A673 (cell line): ENCODE measurements around the gene RAD9B. TPM values are rescaled to one million over a fixed set of nuclear protein-coding genes. Genes with fewer than 3 reads are reported as not detected.

Experiments
- BruUV-seq: library from RNA; stranded (reverse); fragments of 400-500 nt; replicated peaks from 2 replicates; lab custom pipeline; 2021; lab: Mats Ljungman, UMichigan
- CTCF ChIA-PET: fragments of 300-600 bp; sonication (Branson Sonifier 250); formaldehyde crosslinking; loops from one replicate; lab custom pipeline; 2022; ENCODE audit warnings: antibody characterized with exemption; lab: Charles Lee
- POLR2A ChIA-PET: fragments of 300-600 bp; sonication (Branson Sonifier 250); formaldehyde crosslinking; loops from one replicate; lab custom pipeline; 2022; ENCODE audit warnings: antibody characterized with exemption; ENCODE audit not compliant: low non-redundant PET; lab: Charles Lee
- DNase-seq: peaks from one replicate; pipeline ENCODE4 v3.0.0-alpha.2; 2015; ENCODE audit warnings: low spot score
- H3K27ac ChIP-seq: fragments of 200-600 bp; sonication (generic); 2 replicates; pipeline ENCODE4 v1.5.1; 2016; ENCODE audit warnings: mixed run types, low read depth, mild to moderate bottlenecking, mixed read lengths, antibody characterized with exemption, low read length; ENCODE audit not compliant: poor library complexity, severe bottlenecking
- H3K27me3 ChIP-seq: fragments of 200-600 bp; sonication (generic); replicated peaks from 2 replicates; pipeline ENCODE4 v1.6.1; 2017; ENCODE audit warnings: mixed run types, low read depth, mild to moderate bottlenecking, mixed read lengths, antibody characterized with exemption, low read length; ENCODE audit not compliant: insufficient read depth, poor library complexity
- H3K36me3 ChIP-seq: fragments of 200-600 bp; sonication (generic); 2 replicates; pipeline ENCODE4 v1.6.1; 2016; ENCODE audit warnings: mixed run types, mild to moderate bottlenecking, mixed read lengths, antibody characterized with exemption, low read length; ENCODE audit not compliant: insufficient read depth, poor library complexity, severe bottlenecking
- H3K4me1 ChIP-seq: fragments of 200-600 bp; sonication (generic); 2 replicates; pipeline ENCODE4 v1.6.1; 2017; ENCODE audit warnings: mixed run types, mild to moderate bottlenecking, mixed read lengths, antibody characterized with exemption, low read length; ENCODE audit not compliant: insufficient read depth, poor library complexity, severe bottlenecking
- H3K4me3 ChIP-seq: fragments of 200-600 bp; sonication (generic); 2 replicates; pipeline ENCODE4 v1.5.1; 2016; ENCODE audit warnings: low read depth, mixed run types, mild to moderate bottlenecking, mixed read lengths, low read length; ENCODE audit not compliant: poor library complexity, severe bottlenecking
- H3K9me3 ChIP-seq: fragments of 200-600 bp; sonication (generic); 2 replicates; pipeline ENCODE4 v1.6.1; 2016; ENCODE audit warnings: mixed run types, low read depth, mild to moderate bottlenecking, mixed read lengths, antibody characterized with exemption, low read length; ENCODE audit not compliant: poor library complexity, severe bottlenecking
- CTCF ChIP-seq: fragments of 300-800, 200-600 bp; sonication (generic); conservative IDR thresholded peaks from 2 replicates; pipeline ENCODE4 v1.5.1; 2017; ENCODE audit warnings: low read depth, mild to moderate bottlenecking, antibody characterized with exemption, low read length, moderate library complexity, mixed read lengths
- EZH2 ChIP-seq: fragments of 200-600 bp; sonication (generic); IDR thresholded peaks from 2 replicates; pipeline ENCODE4 v1.6.1; 2017; ENCODE audit warnings: borderline replicate concordance, low read depth, mild to moderate bottlenecking, mixed read lengths, antibody characterized with exemption, low read length; ENCODE audit not compliant: poor library complexity, severe bottlenecking
- intact Hi-C: fragments of 100-400 bp; cut with micrococcal nuclease; formaldehyde crosslinking; loops from one replicate; pipeline ENCODE4 v1.10.0; 2022; ENCODE audit not compliant: unreplicated experiment
- total RNA-seq: library from RNA; stranded (reverse); gene quantifications from 2 replicates; pipeline ENCODE4 v1.2.3, GENCODE V29; 2021

RAD9B gene
- total RNA-seq, 1 experiment from 2014 or later = 0.28 TPM

GRCh38 chr12:110501399-110501751, 756 bp upstream of the RAD9B start:
- Histone ChIP-seq H3K4me3 (peak overlapping the region; percentile 89), H3K9me3 (no peaks in the 10 kb centered on the region), H3K36me3 (peaks cover 4% of the 10 kb centered on the region), H3K27ac (peak overlapping the region; percentile 78), H3K4me1 (peaks cover 14% of the 10 kb centered on the region), H3K27me3 (no peaks in the 10 kb centered on the region)
- intact Hi-C loops = no loop called here
- peak; percentile 51 for DNase-seq
- POLR2A ChIA-PET = no interaction called here
- CTCF ChIA-PET = no interaction called here
- no peak for TF ChIP-seq CTCF
- TSS peak; percentile 44 for BruUV-seq

- ChIA-PET CTCF (no interaction called here), POLR2A (no interaction called here)
- H3K36me3 ChIP-seq = no peaks in the 10 kb centered on the region
- intact Hi-C loops = no loop called here
- H3K27me3 ChIP-seq = no peaks in the 10 kb centered on the region
- H3K9me3 ChIP-seq = no peaks in the 10 kb centered on the region
- TF ChIP-seq CTCF (no peak), EZH2 (no peak)
- H3K4me3 ChIP-seq = no peak overlapping the region
- no peak for DNase-seq
- no TSS peak for BruUV-seq
- H3K4me1 ChIP-seq = peaks cover 14% of the 10 kb centered on the region
- H3K27ac ChIP-seq = no peak overlapping the region
Observed at GRCh38 chr12:110503432-110503831, 1.3 kb downstream of the RAD9B start.

- intact Hi-C loops = no loop called here
- CTCF ChIA-PET = no interaction called here
- no peak overlapping the region for H3K27ac ChIP-seq
- DNase-seq = no peak
- no peaks in the 10 kb centered on the region for H3K36me3 ChIP-seq
- H3K4me1 ChIP-seq = peaks cover 4% of the 10 kb centered on the region
- no peak for TF ChIP-seq EZH2
- TF ChIP-seq CTCF = no peak
- H3K27me3 ChIP-seq = no peaks in the 10 kb centered on the region
- BruUV-seq = no TSS peak
- H3K9me3 ChIP-seq = no peaks in the 10 kb centered on the region
- no peak overlapping the region for H3K4me3 ChIP-seq
- POLR2A ChIA-PET = no interaction called here
Observed at GRCh38 chr12:110505332-110505731, 3.2 kb downstream of the RAD9B start.
